Right lobe of liver (tissue), 6 donors: ENCODE results near the gene ALDH16A1. TPM values are rescaled to one million over a fixed set of nuclear protein-coding genes. Genes with fewer than 3 reads are reported as not detected.
"Not testable (repeated sequence)": the region's sequence is repeated elsewhere in the genome, so short reads cannot be mapped to it uniquely, and the experiment has no call there.

Experiments
- ATAC-seq, 4 donors: fragments of 200-7000 bp; cut with Tn5 transposase; one replicate each; pipeline ENCODE4 v1.9.1; 2020; ENCODE audit warnings: mild to moderate bottlenecking in 4 of 4, moderate library complexity in 4 of 4
- DNase-seq, 3 donors: peaks; one replicate each; pipeline ENCODE4 v3.0.0-alpha.2; 2020
- H3K27ac ChIP-seq, 3 donors: fragments of 200-600 bp; one replicate each; pipeline ENCODE4 v1.8.0; 2022
- H3K27me3 ChIP-seq, 2 donors: fragments of 200-600 bp; one replicate each; pipeline ENCODE4 v1.8.0; 2022
- H3K36me3 ChIP-seq, 4 donors: fragments of 200-600 bp; sonication (generic) in 1 of 4; one replicate each; pipeline versions ENCODE4 v1.5.1 to v1.8.0; 2017 to 2022; ENCODE audit warnings: control low read depth in 1 of 4
- H3K4me1 ChIP-seq, 4 donors: fragments of 200-600 bp; sonication (generic) in 1 of 4; one replicate each; pipeline versions ENCODE4 v1.5.1 to v1.8.0; 2017 to 2022; ENCODE audit warnings: control low read depth in 1 of 4
- H3K4me3 ChIP-seq, 3 donors: fragments of 200-600 bp; one replicate each; pipeline ENCODE4 v1.8.0; 2022
- H3K9me3 ChIP-seq, 4 donors: fragments of 200-600 bp; sonication (generic) in 1 of 4; one replicate each; pipeline versions ENCODE4 v1.5.1 to v1.8.0; 2017 to 2022; ENCODE audit warnings: control low read depth in 1 of 4
- POLR2A ChIP-seq: fragments of 450-650 bp; IDR thresholded peaks from one replicate; pipeline ENCODE4 v1.6.1; 2017; ENCODE audit warnings: antibody characterized with exemption, mild to moderate bottlenecking
- WGBS: methylation state at CpG from one replicate; pipeline ENCODE4 v1.1.6; 2018; ENCODE audit warnings: low coverage, low lambda C conversion rate; ENCODE audit not compliant: insufficient coverage; ENCODE audit errors: missing lambda C conversion rate; 5-methylcytosine and 5-hydroxymethylcytosine counted together
- intact Hi-C, 2 donors: fragments of 100-400 bp; cut with DNase I; formaldehyde crosslinking; loops; one replicate each; pipeline versions ENCODE4 v1.11.2 to v1.14.1; 2022
- total RNA-seq, 6 experiments: library from RNA; depleted of rRNA in 2 of 6; stranded (reverse); fragments of >200 nt in 2 of 6; fragmentation: NEBNext Ultra II Directional in 3 of 6; extraction: Animal tissue kit (Norgen Biotek cat#: 25700) in 3 of 6; gene quantifications; one replicate each; pipeline versions ENCODE4 v1.1.0 to v1.2.4, GENCODE V29; 2016 to 2023
- TF ChIP-seq, protein P1 (sequence below), 4 donors: fragments of 200-600 bp in 3 of 4; fragments of 450-650 bp in 1 of 4; IDR thresholded peaks; one replicate each; pipeline versions ENCODE4 v1.5.1 to v1.8.0; 2016 to 2022; ENCODE audit warnings: antibody characterized with exemption in 4 of 4, mild to moderate bottlenecking in 2 of 4
- donor health status: DM: no; HTN: yes; CAD: no.
- donor health status: DM: no; HTN: no; CAD: no.
- donor health status: DM: no; HTN: no; CAD: no.
- donor health status: DM: no; HTN: yes; CAD: no.
- donor health status: DM: no; HTN: yes; CAD: no.

The ALDH16A1 gene
- total RNA-seq, 6 experiments from 2014 or later = 14.4 to 29.6 (median 19.8) TPM

DNA sequence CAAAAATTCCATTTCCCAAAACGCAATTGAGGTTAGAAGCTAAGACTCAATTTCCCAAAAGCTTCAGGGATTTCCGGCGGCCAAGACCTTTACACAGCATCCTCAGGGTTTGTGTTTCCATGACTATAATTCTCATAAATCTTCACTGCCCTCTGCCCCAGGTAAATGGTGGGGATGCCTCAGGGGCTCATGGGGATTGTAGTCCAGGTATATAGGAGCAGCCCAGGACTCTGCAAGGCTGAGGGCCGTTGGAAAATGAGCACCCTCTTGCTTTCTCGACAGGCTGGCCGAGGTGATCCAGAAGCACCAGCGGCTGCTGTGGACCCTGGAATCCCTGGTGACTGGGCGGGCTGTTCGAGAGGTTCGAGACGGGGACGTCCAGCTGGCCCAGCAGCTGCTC is 6.4 kb downstream of the ALDH16A1 start:
- 83% methylated on average over 5 of the region's 12 CpGs for whole genome bisulfite sequencing
- Histone ChIP-seq H3K9me3 (no peaks in the 10 kb centered on the region), H3K27ac (no peak overlapping the region), H3K27me3 (no peaks in the 10 kb centered on the region), H3K4me3 (no peak overlapping the region), H3K36me3 (peaks cover 0 to 12% (median 0%) of the 10 kb centered on the region in 4 donors), H3K4me1 (no peaks in the 10 kb centered on the region)
- no peak for TF ChIP-seq POLR2A
- TF ChIP-seq, protein P1, sequence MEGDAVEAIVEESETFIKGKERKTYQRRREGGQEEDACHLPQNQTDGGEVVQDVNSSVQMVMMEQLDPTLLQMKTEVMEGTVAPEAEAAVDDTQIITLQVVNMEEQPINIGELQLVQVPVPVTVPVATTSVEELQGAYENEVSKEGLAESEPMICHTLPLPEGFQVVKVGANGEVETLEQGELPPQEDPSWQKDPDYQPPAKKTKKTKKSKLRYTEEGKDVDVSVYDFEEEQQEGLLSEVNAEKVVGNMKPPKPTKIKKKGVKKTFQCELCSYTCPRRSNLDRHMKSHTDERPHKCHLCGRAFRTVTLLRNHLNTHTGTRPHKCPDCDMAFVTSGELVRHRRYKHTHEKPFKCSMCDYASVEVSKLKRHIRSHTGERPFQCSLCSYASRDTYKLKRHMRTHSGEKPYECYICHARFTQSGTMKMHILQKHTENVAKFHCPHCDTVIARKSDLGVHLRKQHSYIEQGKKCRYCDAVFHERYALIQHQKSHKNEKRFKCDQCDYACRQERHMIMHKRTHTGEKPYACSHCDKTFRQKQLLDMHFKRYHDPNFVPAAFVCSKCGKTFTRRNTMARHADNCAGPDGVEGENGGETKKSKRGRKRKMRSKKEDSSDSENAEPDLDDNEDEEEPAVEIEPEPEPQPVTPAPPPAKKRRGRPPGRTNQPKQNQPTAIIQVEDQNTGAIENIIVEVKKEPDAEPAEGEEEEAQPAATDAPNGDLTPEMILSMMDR (IDR thresholded peaks at IDR 0.05) = no peak
- no peak for ATAC-seq
- DNase-seq = no peak
- intact Hi-C loops = no loop called here

DNA sequence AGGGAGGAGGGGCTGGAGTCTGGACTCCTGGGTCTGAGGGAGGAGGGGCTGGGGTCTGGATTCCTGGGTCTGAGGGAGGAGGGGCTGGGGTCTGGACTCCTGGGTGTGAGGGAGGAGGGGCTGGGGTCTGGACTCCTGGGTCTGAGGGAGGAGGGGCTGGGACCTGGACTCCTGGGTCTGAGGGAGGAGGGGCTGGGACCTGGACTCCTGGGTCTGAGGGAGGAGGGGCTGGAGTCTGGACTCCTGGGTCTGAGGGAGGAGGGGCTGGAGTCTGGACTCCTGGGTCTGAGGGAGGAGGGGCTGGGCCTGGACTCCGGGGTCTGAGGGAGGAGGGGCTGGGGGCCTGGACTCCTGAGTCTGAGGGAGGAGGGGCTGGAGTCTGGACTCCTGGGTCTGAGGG is 8.1 kb downstream of the ALDH16A1 start:
- DNase-seq, H3K9me3 ChIP-seq, H3K4me1 ChIP-seq, H3K27me3 ChIP-seq, ATAC-seq, H3K4me3 ChIP-seq, H3K27ac ChIP-seq, intact Hi-C loops: not testable (repeated sequence)
- H3K36me3 ChIP-seq = peaks cover 0 to 12% (median 0%) of the 10 kb centered on the region in 4 donors
- WGBS = no CpG with 5 or more reads among the region's 1 CpG

DNA sequence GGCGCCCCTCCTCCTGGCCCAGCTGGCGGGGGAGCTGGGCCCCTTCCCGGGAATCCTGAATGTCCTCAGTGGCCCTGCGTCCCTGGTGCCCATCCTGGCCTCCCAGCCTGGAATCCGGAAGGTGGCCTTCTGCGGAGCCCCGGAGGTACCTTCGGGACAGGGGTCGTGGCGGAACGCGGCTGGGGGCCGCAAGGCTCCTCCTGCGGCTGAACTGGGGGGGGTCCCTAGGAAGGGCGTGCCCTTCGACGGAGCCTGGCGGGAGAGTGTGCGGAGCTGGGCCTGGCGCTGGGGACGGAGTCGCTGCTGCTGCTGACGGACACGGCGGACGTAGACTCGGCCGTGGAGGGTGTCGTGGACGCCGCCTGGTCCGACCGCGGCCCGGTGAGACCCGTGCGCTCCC is 8.6 kb downstream of the ALDH16A1 start:
- H3K9me3 ChIP-seq = no peaks in the 10 kb centered on the region
- no peak overlapping the region for H3K4me3 ChIP-seq
- TF ChIP-seq POLR2A = no peak
- intact Hi-C loops = no loop called here
- ATAC-seq (peak in 1 of 4 donors; percentile 8), DNase-seq (no peak)
- H3K4me1 ChIP-seq = no peaks in the 10 kb centered on the region
- peaks cover 0 to 12% (median 0%) of the 10 kb centered on the region in 4 donors for H3K36me3 ChIP-seq
- 80% methylated on average over 1 of the region's 37 CpGs for WGBS
- no peak overlapping the region for H3K27ac ChIP-seq
- H3K27me3 ChIP-seq = no peaks in the 10 kb centered on the region

DNA sequence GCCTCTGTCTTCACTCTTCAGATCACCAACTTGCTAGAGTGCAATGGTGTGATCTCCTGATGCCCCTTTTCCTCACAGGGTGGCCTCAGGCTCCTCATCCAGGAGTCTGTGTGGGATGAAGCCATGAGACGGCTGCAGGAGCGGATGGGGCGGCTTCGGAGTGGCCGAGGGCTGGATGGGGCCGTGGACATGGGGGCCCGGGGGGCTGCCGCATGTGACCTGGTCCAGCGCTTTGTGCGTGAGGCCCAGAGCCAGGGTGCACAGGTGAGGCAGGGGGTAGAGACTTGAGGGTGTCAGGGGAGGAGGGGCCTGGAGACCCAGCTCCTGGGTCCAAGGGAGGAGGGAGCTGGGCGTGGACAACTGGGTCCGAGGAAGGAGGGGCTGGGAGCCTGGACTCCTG is 9.5 kb downstream of the ALDH16A1 start:
- TF ChIP-seq POLR2A = no peak
- TF ChIP-seq, protein P1 (IDR thresholded peaks at IDR 0.05) = no peak
- 90% methylated on average over 11 of the region's 12 CpGs for WGBS
- Histone ChIP-seq H3K36me3 (peaks cover 0 to 12% (median 0%) of the 10 kb centered on the region in 4 donors), H3K4me3 (no peak overlapping the region), H3K9me3 (no peaks in the 10 kb centered on the region), H3K27me3 (no peaks in the 10 kb centered on the region), H3K27ac (no peak overlapping the region), H3K4me1 (no peaks in the 10 kb centered on the region)
- intact Hi-C loops = no loop called here
- DNase-seq (no peak), ATAC-seq (no peak)

DNA sequence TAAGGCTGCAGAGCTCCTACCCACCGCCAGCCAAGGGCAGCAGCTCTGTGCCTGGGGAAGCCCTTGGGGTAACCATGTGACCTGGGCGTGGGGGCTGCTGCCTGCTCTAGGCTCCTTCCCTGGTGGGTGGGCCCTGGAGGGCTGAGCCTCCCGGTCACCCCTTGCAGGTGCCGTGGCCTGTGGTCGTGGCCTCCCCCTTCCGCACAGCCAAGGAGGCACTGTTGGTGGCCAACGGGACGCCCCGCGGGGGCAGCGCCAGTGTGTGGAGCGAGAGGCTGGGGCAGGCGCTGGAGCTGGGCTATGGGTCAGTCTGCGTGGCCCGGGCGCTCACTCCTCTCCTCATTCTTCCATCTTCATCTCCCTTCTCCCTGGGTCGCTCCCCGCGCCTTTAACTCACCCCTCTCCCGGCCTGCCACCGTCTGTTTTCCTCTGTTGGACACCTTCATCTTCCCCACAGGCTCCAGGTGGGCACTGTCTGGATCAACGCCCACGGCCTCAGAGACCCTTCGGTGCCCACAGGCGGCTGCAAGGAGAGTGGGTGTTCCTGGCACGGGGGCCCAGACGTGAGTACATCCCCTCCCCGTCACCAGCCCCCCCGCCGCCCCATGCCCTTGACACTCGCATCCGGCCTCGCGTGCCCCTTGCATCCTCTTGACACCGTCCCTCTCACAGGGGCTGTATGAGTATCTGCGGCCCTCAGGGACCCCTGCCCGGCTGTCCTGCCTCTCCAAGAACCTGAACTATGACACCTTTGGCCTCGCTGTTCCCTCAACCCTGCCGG is 11.1 kb downstream of the ALDH16A1 start:
- no peak for DNase-seq
- TF ChIP-seq POLR2A = no peak
- TF ChIP-seq, protein P1 (IDR thresholded peaks at IDR 0.05) = no peak
- H3K4me3 ChIP-seq = no peak overlapping the region
- WGBS = 95% methylated on average over 18 of the region's 39 CpGs
- no peaks in the 10 kb centered on the region for H3K27me3 ChIP-seq
- intact Hi-C loops = no loop called here
- peak in 2 of 4 donors; percentile 9 to 11 for ATAC-seq
- no peak overlapping the region for H3K27ac ChIP-seq
- no peaks in the 10 kb centered on the region for H3K4me1 ChIP-seq
- H3K9me3 ChIP-seq = no peaks in the 10 kb centered on the region
- peaks cover 0 to 12% (median 0%) of the 10 kb centered on the region in 4 donors for H3K36me3 ChIP-seq
